ES-I3 (cell line): ENCODE results near the gene APOE.
A peak's percentile ranks its signal among the peaks of the same experiment; 100 is the strongest.
"Not testable (repeated sequence)": the region's sequence is repeated elsewhere in the genome, so short reads cannot be mapped to it uniquely, and the experiment has no call there.

Experiments used
- H3K36me3 ChIP-seq: 2 replicates; pipeline ENCODE4 v1.6.1; 2013; ENCODE audit warnings: mild to moderate bottlenecking, low read length, control low read depth, moderate library complexity; ENCODE audit not compliant: insufficient read depth
- H3K4me1 ChIP-seq: 2 replicates; pipeline ENCODE4 v1.6.1; 2013; ENCODE audit warnings: mild to moderate bottlenecking, control low read depth, low read length; ENCODE audit not compliant: insufficient read depth
- H3K9ac ChIP-seq: 2 replicates; pipeline ENCODE4 v1.6.1; 2013; ENCODE audit warnings: low read depth, mild to moderate bottlenecking, low read length, moderate library complexity
- H3K9me3 ChIP-seq: 2 replicates; pipeline ENCODE4 v1.6.1; 2013; ENCODE audit warnings: mild to moderate bottlenecking, low read length, moderate library complexity; ENCODE audit not compliant: control insufficient read depth, insufficient read depth

Gene APOE

GRCh38 chr19:44911896-44912295 lies 6.3 kb downstream of the APOE start:
- H3K9me3 ChIP-seq, H3K9ac ChIP-seq: not testable (repeated sequence)
- Histone ChIP-seq H3K4me1 (peaks cover 12% of the 10 kb centered on the region), H3K36me3 (peaks cover 12% of the 10 kb centered on the region)

GRCh38 chr19:44912854-44913253 lies 7.3 kb downstream of the APOE start:
- H3K4me1 ChIP-seq = peaks cover 12% of the 10 kb centered on the region
- peaks cover 3% of the 10 kb centered on the region; the same call in 1 of the 2 replicates for H3K36me3 ChIP-seq
- H3K9ac ChIP-seq = no peak overlapping the region
- no peaks in the 10 kb centered on the region for H3K9me3 ChIP-seq

GRCh38 chr19:44913512-44914432 lies 8.2 kb downstream of the APOE start:
- Histone ChIP-seq H3K4me1 (peaks cover 12% of the 10 kb centered on the region), H3K9ac (peak overlapping the region; percentile 66)
- H3K36me3 ChIP-seq, H3K9me3 ChIP-seq: not testable (repeated sequence)

GRCh38 chr19:44914433-44915206 lies 9.0 kb downstream of the APOE start, which contains the start of gene APOC1:
Gene APOC1 (plus strand): TSS chr19:44914608. CDS start chr19:44914892, 284 bp downstream.
- peaks cover 12% of the 10 kb centered on the region for H3K4me1 ChIP-seq
- not testable (repeated sequence) for H3K36me3 ChIP-seq
- peak within 1 kb of the TSS; percentile 66 for H3K9ac ChIP-seq

GRCh38 chr19:44924243-44924725 lies 18.7 kb downstream of the APOE start:
- Histone ChIP-seq H3K36me3 (no peaks in the 10 kb centered on the region), H3K9ac (no peak overlapping the region), H3K9me3 (no peaks in the 10 kb centered on the region), H3K4me1 (peaks cover 15% of the 10 kb centered on the region; the same call in 1 of the 2 replicates)

More at GRCh38 chr19:44914433-44915206, 9.0 kb downstream of the APOE start, which contains the start of gene APOC1:
- not testable (repeated sequence) for H3K9me3 ChIP-seq

GRCh38 chr19:44925114-44925891 lies 19.7 kb downstream of the APOE start:
- no peak overlapping the region for H3K9ac ChIP-seq
- H3K4me1 ChIP-seq = peaks cover 15% of the 10 kb centered on the region; the same call in 1 of the 2 replicates
- H3K36me3 ChIP-seq = no peaks in the 10 kb centered on the region
- H3K9me3 ChIP-seq = no peaks in the 10 kb centered on the region

- Histone ChIP-seq H3K4me1 (peaks cover 15% of the 10 kb centered on the region; the same call in 1 of the 2 replicates), H3K9ac (peak overlapping the region; percentile 46; the same call in 1 of the 2 replicates)
- H3K9me3 ChIP-seq, H3K36me3 ChIP-seq: not testable (repeated sequence)
Observed at GRCh38 chr19:44926245-44927077, 20.9 kb downstream of the APOE start.

GRCh38 chr19:44927746-44928145 lies 22.1 kb downstream of the APOE start:
- no peaks in the 10 kb centered on the region for H3K9me3 ChIP-seq
- H3K9ac ChIP-seq = no peak overlapping the region
- H3K36me3 ChIP-seq = no peaks in the 10 kb centered on the region
- peaks cover 15% of the 10 kb centered on the region; the same call in 1 of the 2 replicates for H3K4me1 ChIP-seq

- H3K36me3 ChIP-seq = no peaks in the 10 kb centered on the region
- peaks cover 9% of the 10 kb centered on the region; the same call in 1 of the 2 replicates for H3K4me1 ChIP-seq
- H3K9ac ChIP-seq = no peak overlapping the region
- no peaks in the 10 kb centered on the region for H3K9me3 ChIP-seq
Observed at GRCh38 chr19:44930088-44930487, 24.5 kb downstream of the APOE start.

- Histone ChIP-seq H3K9me3 (no peaks in the 10 kb centered on the region), H3K9ac (no peak overlapping the region), H3K36me3 (no peaks in the 10 kb centered on the region), H3K4me1 (peaks cover 5% of the 10 kb centered on the region; the same call in 1 of the 2 replicates)
Observed at GRCh38 chr19:44931541-44931940, 25.9 kb downstream of the APOE start.

GRCh38 chr19:44939668-44940067 lies 34.1 kb downstream of the APOE start:
- Histone ChIP-seq H3K9me3 (no peaks in the 10 kb centered on the region), H3K36me3 (no peaks in the 10 kb centered on the region), H3K9ac (no peak overlapping the region), H3K4me1 (peaks cover 5% of the 10 kb centered on the region; the same call in 1 of the 2 replicates)

GRCh38 chr19:44942067-44942571 lies 36.5 kb downstream of the APOE start, which contains the start of gene APOC4:
Gene APOC4 (plus strand): TSS chr19:44942237. CDS start chr19:44942278, 41 bp downstream.
- Histone ChIP-seq H3K4me1 (no peaks in the 10 kb centered on the region), H3K9ac (no peak within 1 kb of the TSS)

GRCh38 chr19:44943801-44944249 lies 38.2 kb downstream of the APOE start:
- no peaks in the 10 kb centered on the region for H3K4me1 ChIP-seq
- no peaks in the 10 kb centered on the region for H3K9me3 ChIP-seq
- H3K9ac ChIP-seq = no peak overlapping the region
- H3K36me3 ChIP-seq = no peaks in the 10 kb centered on the region

More at GRCh38 chr19:44942067-44942571, 36.5 kb downstream of the APOE start, which contains the start of gene APOC4:
- Histone ChIP-seq H3K9me3 (no peaks in the 10 kb centered on the region), H3K36me3 (no peaks in the 10 kb centered on the region)
